ENCODE data around the gene THSD4.

DNA sequence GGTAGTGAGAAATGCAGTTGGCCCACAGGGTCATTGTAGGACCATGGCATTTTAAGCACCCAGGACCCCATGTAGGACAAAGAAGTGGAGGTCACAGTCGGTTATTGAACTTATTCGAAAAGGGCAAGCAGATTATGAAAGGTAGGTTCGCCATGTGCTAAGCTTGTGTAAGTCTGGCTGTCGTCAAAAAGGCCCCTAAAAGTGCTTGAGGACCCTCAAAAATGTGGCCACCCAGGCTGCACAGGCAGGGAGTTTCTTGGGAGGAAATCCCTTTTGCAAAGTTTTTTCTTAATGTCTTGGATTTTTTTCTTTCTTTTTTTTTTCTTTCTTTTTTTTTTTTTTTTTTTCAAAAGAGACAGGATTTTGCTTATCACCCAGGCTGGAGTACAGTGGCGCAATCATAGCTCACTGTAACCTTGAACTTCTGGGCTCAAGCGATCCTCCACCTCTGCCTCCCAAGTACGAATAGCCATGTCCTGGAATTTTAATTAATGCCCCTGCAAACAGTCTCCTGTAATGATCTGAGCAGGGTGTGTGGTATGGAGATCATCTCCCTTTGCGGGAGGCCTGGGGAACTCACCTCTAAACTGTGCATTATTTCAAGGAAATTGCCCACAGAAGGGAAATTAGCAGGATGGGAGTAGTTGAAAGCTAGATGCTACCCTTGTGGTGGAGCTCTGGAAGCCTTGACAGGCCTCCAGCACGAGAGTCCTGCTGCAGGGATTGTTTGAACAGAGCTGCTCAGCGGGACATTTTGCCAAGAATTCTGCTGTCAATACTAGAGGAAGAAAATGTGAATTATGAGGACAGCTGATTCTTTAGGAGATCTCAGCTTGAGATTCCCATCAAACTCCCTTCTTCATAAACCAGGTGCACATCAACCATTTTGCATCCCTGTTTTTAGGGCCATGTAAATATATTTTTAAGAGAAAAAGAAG is 28.4 kb downstream of the THSD4 start:
- TF ChIP-seq CTCF (conservative IDR thresholded peaks at IDR 0.05 in 1 of 2, IDR thresholded peaks at IDR 0.05 in 1 of 2; ENCODE audit: low read depth in 1 of 2, low read length in 2 of 2) (no peak), EZH2 (IDR thresholded peaks at IDR 0.05; ENCODE audit: low read length, missing control alignments) (no peak)

All from fibroblast of lung (primary cell).